ENCODE data around the gene ASB7. TPM values are rescaled to one million over a fixed set of nuclear protein-coding genes. Genes with fewer than 3 reads are reported as not detected.

The ASB7 gene
- total RNA-seq, 4 donors from 2014 or later: 13.8 to 24.8 (median 18.8) TPM

DNA sequence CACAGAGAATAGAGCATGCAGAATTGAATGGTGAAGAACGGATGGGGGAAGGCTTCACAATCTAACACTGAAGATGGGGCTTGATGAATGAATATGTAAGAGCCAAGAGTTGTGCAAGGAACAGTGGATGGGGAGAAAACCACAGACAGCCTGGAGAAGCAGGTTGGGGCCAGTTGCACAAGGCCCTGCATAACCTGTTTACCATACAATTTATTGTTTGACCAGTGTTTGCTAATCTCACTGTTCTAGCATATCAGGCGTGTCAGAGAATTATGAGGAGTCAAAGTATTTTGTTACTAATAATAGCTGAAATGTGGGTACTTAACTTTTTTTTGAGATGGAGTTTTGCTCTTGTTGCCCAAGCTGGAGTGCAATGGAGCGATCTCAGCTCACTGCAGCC, 36.8 kb upstream of the ASB7 start:
- DNase-seq: no peak
- H3K9me3 ChIP-seq: no peaks in the 10 kb centered on the region
- no peak for TF ChIP-seq POLR2A (IDR thresholded peaks at IDR 0.05)
- TF ChIP-seq, protein P1, sequence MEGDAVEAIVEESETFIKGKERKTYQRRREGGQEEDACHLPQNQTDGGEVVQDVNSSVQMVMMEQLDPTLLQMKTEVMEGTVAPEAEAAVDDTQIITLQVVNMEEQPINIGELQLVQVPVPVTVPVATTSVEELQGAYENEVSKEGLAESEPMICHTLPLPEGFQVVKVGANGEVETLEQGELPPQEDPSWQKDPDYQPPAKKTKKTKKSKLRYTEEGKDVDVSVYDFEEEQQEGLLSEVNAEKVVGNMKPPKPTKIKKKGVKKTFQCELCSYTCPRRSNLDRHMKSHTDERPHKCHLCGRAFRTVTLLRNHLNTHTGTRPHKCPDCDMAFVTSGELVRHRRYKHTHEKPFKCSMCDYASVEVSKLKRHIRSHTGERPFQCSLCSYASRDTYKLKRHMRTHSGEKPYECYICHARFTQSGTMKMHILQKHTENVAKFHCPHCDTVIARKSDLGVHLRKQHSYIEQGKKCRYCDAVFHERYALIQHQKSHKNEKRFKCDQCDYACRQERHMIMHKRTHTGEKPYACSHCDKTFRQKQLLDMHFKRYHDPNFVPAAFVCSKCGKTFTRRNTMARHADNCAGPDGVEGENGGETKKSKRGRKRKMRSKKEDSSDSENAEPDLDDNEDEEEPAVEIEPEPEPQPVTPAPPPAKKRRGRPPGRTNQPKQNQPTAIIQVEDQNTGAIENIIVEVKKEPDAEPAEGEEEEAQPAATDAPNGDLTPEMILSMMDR (IDR thresholded peaks at IDR 0.05): no peak
- H3K36me3 ChIP-seq: no peaks in the 10 kb centered on the region
- no peak overlapping the region for H3K27ac ChIP-seq
- no peak overlapping the region for H3K4me3 ChIP-seq
- no peaks in the 10 kb centered on the region for H3K27me3 ChIP-seq
- no peaks in the 10 kb centered on the region for H3K4me1 ChIP-seq

DNA sequence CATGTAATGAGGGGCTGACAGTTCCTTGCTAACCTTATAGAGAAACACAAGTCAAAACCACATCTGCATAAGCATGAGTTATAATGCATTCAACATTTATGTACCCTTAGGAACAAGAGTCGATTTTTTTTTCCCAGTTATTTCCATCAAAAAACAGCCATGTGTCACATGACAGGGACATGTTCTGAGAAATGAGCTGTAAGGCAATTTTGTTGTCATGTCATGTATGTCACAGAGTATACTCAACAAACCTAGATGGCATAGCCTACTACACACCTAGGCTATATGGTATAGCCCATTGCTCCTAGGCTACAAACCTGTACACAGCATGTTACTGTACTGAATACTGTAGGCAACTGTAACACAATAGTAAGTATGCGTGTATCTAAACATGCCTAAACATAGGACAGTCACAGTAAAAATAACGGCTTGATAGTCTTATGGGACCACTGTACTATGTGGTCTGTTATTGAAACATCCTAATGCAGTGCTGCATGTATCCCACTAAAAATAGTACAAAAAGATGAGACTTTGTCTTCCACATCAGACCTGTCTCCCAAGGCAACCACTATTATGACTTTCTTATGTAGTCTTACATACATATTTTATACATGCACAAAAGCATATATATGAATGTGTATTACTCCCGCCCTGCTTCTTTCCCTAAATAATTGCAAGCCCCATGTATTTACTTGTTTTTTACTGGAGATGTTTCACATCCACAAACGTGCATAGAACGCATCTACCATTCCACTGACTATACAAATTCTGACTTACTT, 35.4 kb upstream of the ASB7 start:
- TF ChIP-seq, protein P1 (IDR thresholded peaks at IDR 0.05): no peak
- no peak for TF ChIP-seq POLR2A (IDR thresholded peaks at IDR 0.05)
- no peaks in the 10 kb centered on the region for H3K27me3 ChIP-seq
- H3K27ac ChIP-seq: no peak overlapping the region
- H3K9me3 ChIP-seq: no peaks in the 10 kb centered on the region
- H3K4me1 ChIP-seq: no peaks in the 10 kb centered on the region
- H3K36me3 ChIP-seq: peaks cover 0 to 4% (median 0%) of the 10 kb centered on the region in 3 donors
- no peak for DNase-seq
- H3K4me3 ChIP-seq: no peak overlapping the region

DNA sequence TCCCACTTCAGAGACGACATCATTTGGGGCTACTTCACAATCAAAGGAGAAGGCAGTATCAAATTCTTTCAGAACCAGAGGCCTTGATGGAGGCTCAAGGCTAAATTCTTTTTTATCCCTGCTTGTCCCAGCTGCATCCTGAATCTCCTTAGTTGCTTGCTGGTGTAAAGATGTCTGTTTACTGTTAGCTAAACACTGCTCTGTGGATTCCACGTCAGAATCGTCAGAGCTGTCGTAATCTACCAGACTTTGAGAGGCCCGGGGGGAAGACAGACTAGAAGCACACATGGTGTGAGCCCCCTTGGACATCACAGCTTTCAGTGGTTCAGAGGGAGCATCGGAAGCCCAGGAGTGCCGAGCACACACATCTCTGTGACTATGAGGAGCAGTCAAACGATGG, 33.0 kb upstream of the ASB7 start:
- Histone ChIP-seq H3K9me3 (no peaks in the 10 kb centered on the region), H3K4me3 (no peak overlapping the region), H3K27me3 (no peaks in the 10 kb centered on the region), H3K4me1 (no peaks in the 10 kb centered on the region), H3K27ac (no peak overlapping the region), H3K36me3 (peaks cover 0 to 14% (median 0%) of the 10 kb centered on the region in 3 donors)
- TF ChIP-seq POLR2A (IDR thresholded peaks at IDR 0.05): no peak
- TF ChIP-seq, protein P1 (IDR thresholded peaks at IDR 0.05): no peak
- DNase-seq: no peak

DNA sequence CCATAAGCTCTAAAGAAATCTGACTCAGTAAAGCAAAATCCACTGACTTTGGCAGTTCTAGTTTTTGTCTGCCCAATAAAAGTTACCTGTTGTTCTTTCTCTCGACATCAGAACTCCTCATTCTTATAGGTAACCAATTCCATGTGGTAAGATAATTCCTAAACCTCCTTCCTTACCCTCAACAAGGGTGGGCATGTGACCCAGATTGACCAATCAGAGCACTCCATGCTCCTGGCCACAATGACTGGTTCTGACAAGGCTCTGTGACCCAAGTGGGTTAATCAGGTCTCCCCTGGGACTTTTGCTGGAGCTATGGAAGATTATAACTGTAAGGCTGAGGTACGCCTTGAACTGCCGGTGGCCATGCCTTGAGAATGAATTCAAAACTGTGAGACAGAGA, 32.1 kb upstream of the ASB7 start:
- Histone ChIP-seq H3K9me3 (no peaks in the 10 kb centered on the region), H3K4me1 (no peaks in the 10 kb centered on the region), H3K4me3 (no peak overlapping the region), H3K36me3 (peaks cover 0 to 16% (median 0%) of the 10 kb centered on the region in 3 donors), H3K27me3 (no peaks in the 10 kb centered on the region), H3K27ac (no peak overlapping the region)
- TF ChIP-seq POLR2A (IDR thresholded peaks at IDR 0.05): no peak
- TF ChIP-seq, protein P1 (IDR thresholded peaks at IDR 0.05): no peak
- no peak for DNase-seq

DNA sequence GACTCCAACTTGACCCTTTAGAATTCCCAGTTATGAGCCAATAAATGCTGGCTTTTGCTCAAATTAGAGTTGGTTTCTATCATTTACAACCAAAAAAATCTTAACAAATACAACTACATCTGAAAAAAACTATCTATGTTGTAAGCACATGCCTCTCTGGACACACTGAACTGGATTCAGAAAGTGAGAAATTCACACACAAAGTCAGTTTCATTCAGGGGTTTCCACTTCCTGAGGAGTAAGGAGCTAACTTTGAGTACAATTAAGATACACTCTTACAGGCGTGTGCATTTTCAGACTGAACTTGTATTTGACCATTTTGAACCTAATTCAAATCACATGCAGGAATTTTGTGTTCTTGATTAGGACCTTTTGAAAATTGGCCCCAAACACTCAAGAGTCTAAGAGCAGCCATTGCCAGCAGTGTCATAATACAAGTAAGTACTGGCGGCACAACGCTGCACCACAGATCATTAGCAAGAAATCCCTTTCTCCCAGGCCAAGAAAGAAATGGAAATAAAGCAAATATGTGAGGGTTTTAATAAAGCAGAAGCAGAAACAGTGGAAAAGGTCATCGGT, 31.6 kb upstream of the ASB7 start:
- DNase-seq: no peak
- Histone ChIP-seq H3K27me3 (no peaks in the 10 kb centered on the region), H3K4me1 (no peaks in the 10 kb centered on the region), H3K9me3 (no peaks in the 10 kb centered on the region), H3K27ac (no peak overlapping the region), H3K4me3 (no peak overlapping the region), H3K36me3 (peaks cover 0 to 16% (median 0%) of the 10 kb centered on the region in 3 donors)
- TF ChIP-seq, protein P1 (IDR thresholded peaks at IDR 0.05): no peak
- TF ChIP-seq POLR2A (IDR thresholded peaks at IDR 0.05): no peak

Data from Peyer's patch (tissue), 4 donors.